MM.1S (cell line): Measurements from ENCODE around the gene BCAS3.

ENCODE experiments used
- EZH2 ChIP-seq: fragments of 300-600 bp; sonication (generic); optimal IDR thresholded peaks from 2 replicates; pipeline ENCODE3; 2017; ENCODE audit warnings: low read depth, mild to moderate bottlenecking, antibody characterized with exemption, low read length, mixed read lengths
- TF ChIP-seq, protein P1 (sequence below): fragments of 300-600 bp; sonication (generic); IDR thresholded peaks from 2 replicates; pipeline ENCODE4 v1.5.1; 2016; ENCODE audit warnings: antibody characterized with exemption, low read length, mixed read lengths

DNA sequence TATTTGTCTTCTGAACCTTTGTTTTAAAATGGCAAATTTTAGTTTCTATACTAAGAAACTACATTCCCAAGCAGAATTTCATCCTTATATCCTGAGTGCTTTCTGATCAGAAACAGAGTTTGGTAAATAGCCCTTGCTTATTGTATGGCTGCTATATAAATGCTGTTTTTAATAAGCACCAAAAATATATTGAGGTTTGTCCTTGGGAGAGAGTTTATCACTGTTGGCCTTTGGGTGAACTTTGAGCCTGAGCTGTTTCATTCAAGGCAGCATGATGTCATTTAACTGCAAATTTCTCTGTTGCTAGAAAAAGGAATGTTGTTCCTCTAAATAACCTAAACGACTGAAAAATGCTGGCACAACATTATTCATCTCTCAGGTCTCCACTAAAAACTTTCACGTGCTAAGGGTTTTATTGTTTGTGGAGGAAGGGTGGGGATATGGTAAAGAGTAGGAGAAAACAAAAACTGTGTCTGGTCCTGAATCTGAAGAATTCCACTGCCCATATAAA lies 387.7 kb downstream of the BCAS3 start:
- TF ChIP-seq, protein P1, sequence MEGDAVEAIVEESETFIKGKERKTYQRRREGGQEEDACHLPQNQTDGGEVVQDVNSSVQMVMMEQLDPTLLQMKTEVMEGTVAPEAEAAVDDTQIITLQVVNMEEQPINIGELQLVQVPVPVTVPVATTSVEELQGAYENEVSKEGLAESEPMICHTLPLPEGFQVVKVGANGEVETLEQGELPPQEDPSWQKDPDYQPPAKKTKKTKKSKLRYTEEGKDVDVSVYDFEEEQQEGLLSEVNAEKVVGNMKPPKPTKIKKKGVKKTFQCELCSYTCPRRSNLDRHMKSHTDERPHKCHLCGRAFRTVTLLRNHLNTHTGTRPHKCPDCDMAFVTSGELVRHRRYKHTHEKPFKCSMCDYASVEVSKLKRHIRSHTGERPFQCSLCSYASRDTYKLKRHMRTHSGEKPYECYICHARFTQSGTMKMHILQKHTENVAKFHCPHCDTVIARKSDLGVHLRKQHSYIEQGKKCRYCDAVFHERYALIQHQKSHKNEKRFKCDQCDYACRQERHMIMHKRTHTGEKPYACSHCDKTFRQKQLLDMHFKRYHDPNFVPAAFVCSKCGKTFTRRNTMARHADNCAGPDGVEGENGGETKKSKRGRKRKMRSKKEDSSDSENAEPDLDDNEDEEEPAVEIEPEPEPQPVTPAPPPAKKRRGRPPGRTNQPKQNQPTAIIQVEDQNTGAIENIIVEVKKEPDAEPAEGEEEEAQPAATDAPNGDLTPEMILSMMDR, result no peak
- no peak for TF ChIP-seq EZH2
